ENCODE data around the gene COL5A1. TPM values are rescaled to one million over a fixed set of nuclear protein-coding genes. Genes with fewer than 3 reads are reported as not detected.

The COL5A1 gene
- polyA plus RNA-seq, 3 donors: 0.01 TPM; not detected in 2

- no peaks in the 10 kb centered on the region for H3K36me3 Mint-ChIP-seq
- Histone ChIP-seq H3K4me3 (replicated peaks in 1 of 3; ENCODE audit: low read depth in 2 of 3, low read length in 3 of 3) (no peak overlapping the region), H2AFZ (ENCODE audit: insufficient read depth, low read depth, low read length, poor library complexity, severe bottlenecking) (no peak overlapping the region), H3K9me3 (replicated peaks in 1 of 2; ENCODE audit: control insufficient read depth in 1 of 2, insufficient read depth in 1 of 2, low read length in 2 of 2) (peaks cover 12 to 15% of the 10 kb centered on the region in 2 donors), H3K4me2 (replicated peaks; ENCODE audit: extremely low read depth, low read length, poor library complexity, severe bottlenecking) (no peak overlapping the region), H3K9ac (ENCODE audit: insufficient read depth, low read length, poor library complexity, severe bottlenecking) (no peak overlapping the region), H3K4me1 (ENCODE audit: control insufficient read depth in 1 of 2, insufficient read depth in 2 of 2, low read length in 2 of 2) (no peaks in the 10 kb centered on the region), H3K27me3 (ENCODE audit: control insufficient read depth in 2 of 2, insufficient read depth in 2 of 2, low read length in 2 of 2) (no peaks in the 10 kb centered on the region), H3K36me3 (replicated peaks in 1 of 2; ENCODE audit: control insufficient read depth in 1 of 2, insufficient read depth in 2 of 2, low read length in 2 of 2) (no peaks in the 10 kb centered on the region), H4K20me1 (ENCODE audit: insufficient read depth, low read length) (no peaks in the 10 kb centered on the region), H3K79me2 (ENCODE audit: insufficient read depth, low read length) (no peaks in the 10 kb centered on the region), H3K27ac (ENCODE audit: low read depth in 1 of 2, low read length in 2 of 2) (no peak overlapping the region)
- no peaks in the 10 kb centered on the region for H3K4me1 Mint-ChIP-seq
- TF ChIP-seq CTCF (IDR thresholded peaks at IDR 0.05): no peak
- H3K27ac Mint-ChIP-seq: no peak overlapping the region
- intact Hi-C loops (cut with micrococcal nuclease): no loop called here
- H3K9me3 Mint-ChIP-seq: peaks cover 5 to 17% (median 15%) of the 10 kb centered on the region in 7 donors
- peaks cover 0 to 4% (median 3%) of the 10 kb centered on the region in 3 donors for H3K27me3 Mint-ChIP-seq (ENCODE audit: low read depth in 3 of 3)
- no peak overlapping the region for H3K4me3 Mint-ChIP-seq
- DNase-seq: no peak
- WGBS (ENCODE audit: insufficient coverage): 83% methylated on average over 10 of the region's 12 CpGs
These were observed 14.9 kb downstream of the COL5A1 start for GRCh38 chr9:134656334-134657006.

- 93% methylated on average over 15 of the region's 20 CpGs for WGBS (ENCODE audit: insufficient coverage)
- no peaks in the 10 kb centered on the region for H3K79me2 ChIP-seq (ENCODE audit: insufficient read depth, low read length)
- H4K20me1 ChIP-seq (ENCODE audit: insufficient read depth, low read length): no peaks in the 10 kb centered on the region
These were observed 16.2 kb downstream of the COL5A1 start for GRCh38 chr9:134657666-134658377.

More at GRCh38 chr9:134657666-134658377, 16.2 kb downstream of the COL5A1 start:
- H3K4me1 Mint-ChIP-seq: no peaks in the 10 kb centered on the region
- H3K36me3 ChIP-seq (replicated peaks in 1 of 2; ENCODE audit: control insufficient read depth in 1 of 2, insufficient read depth in 2 of 2, low read length in 2 of 2): no peaks in the 10 kb centered on the region
- peaks cover 1 to 3% (median 2%) of the 10 kb centered on the region in 3 donors for H3K27me3 Mint-ChIP-seq (ENCODE audit: low read depth in 3 of 3)
- no peak overlapping the region for H3K27ac ChIP-seq (ENCODE audit: low read depth in 1 of 2, low read length in 2 of 2)
- no peak overlapping the region for H3K9ac ChIP-seq (ENCODE audit: insufficient read depth, low read length, poor library complexity, severe bottlenecking)
- intact Hi-C loops (cut with micrococcal nuclease): no loop called here
- no peak for TF ChIP-seq CTCF (IDR thresholded peaks at IDR 0.05)
- H3K27ac Mint-ChIP-seq: peak overlapping the region in 1 of 7 donors; percentile 25
- H3K36me3 Mint-ChIP-seq: no peaks in the 10 kb centered on the region
- H3K4me2 ChIP-seq (replicated peaks; ENCODE audit: extremely low read depth, low read length, poor library complexity, severe bottlenecking): no peak overlapping the region
- peaks cover 9 to 26% (median 15%) of the 10 kb centered on the region in 7 donors for H3K9me3 Mint-ChIP-seq
- H3K9me3 ChIP-seq (replicated peaks in 1 of 2; ENCODE audit: control insufficient read depth in 1 of 2, insufficient read depth in 1 of 2, low read length in 2 of 2): peaks cover 12 to 15% of the 10 kb centered on the region in 2 donors
- H2AFZ ChIP-seq (ENCODE audit: insufficient read depth, low read depth, low read length, poor library complexity, severe bottlenecking): no peak overlapping the region
- DNase-seq: no peak
- H3K4me1 ChIP-seq (ENCODE audit: control insufficient read depth in 1 of 2, insufficient read depth in 2 of 2, low read length in 2 of 2): no peaks in the 10 kb centered on the region
- H3K4me3 Mint-ChIP-seq: no peak overlapping the region
- H3K27me3 ChIP-seq (ENCODE audit: control insufficient read depth in 2 of 2, insufficient read depth in 2 of 2, low read length in 2 of 2): no peaks in the 10 kb centered on the region
- no peak overlapping the region for H3K4me3 ChIP-seq (replicated peaks in 1 of 3; ENCODE audit: low read depth in 2 of 3, low read length in 3 of 3)

Measured in CD14-positive monocyte (primary cell).